ENCODE results near the gene CLDN4.
"Not testable (repeated sequence)": the region's sequence is repeated elsewhere in the genome, so short reads cannot be mapped to it uniquely, and the experiment has no call there.

CLDN4 gene

DNA sequence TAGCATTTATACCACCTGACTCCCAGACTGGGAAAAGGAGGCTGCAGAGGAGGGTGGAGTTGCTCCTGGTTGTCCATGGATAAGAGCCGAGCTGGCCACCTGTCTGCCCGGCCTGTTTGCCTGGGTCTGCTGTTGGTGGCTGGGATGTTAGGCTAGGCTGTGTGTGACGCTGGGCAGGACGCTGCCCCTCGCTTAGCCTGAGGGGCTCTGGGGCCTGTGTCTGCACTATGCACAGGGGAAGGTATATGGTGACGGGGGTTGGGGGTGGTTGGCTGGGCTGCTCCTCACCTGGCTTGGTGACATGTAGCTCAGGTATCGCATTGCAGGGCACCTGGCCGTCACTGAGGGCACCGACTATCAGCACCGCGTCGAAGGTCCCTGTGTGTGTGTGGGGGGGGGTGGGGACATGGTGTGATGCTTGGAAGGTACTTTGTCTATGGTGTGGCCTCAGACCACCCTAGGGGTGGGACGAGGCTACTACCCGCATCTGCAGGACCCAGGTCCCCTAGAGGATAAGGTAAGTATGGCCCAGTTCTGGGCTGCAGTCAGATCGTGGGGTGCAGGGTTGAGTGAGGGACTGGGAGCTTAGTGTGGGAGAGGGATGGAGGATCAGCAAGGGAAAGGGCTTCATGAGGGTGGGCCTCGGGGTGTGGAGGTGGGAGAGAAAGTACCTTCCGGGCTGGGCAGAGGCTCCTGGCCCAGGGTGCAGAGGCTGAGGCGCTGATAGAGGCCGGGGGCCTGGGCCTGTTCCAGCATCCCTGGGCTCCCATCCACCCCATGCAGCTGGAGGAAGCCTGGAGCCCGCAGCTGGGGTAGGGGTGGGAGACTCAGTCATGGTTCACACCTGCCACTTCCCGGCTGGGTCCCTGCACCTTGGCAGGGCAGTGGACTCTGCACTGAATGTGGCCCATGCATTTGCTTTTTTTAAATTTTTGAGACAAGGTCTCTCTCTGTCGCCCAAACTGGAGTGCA, 9.2 kb downstream of the CLDN4 start:
- Histone ChIP-seq H3K4me3 (no peak overlapping the region), H3K27ac (no peak overlapping the region)
- no peak for DNase-seq (ENCODE audit: low spot score)
- TF ChIP-seq, protein P1, sequence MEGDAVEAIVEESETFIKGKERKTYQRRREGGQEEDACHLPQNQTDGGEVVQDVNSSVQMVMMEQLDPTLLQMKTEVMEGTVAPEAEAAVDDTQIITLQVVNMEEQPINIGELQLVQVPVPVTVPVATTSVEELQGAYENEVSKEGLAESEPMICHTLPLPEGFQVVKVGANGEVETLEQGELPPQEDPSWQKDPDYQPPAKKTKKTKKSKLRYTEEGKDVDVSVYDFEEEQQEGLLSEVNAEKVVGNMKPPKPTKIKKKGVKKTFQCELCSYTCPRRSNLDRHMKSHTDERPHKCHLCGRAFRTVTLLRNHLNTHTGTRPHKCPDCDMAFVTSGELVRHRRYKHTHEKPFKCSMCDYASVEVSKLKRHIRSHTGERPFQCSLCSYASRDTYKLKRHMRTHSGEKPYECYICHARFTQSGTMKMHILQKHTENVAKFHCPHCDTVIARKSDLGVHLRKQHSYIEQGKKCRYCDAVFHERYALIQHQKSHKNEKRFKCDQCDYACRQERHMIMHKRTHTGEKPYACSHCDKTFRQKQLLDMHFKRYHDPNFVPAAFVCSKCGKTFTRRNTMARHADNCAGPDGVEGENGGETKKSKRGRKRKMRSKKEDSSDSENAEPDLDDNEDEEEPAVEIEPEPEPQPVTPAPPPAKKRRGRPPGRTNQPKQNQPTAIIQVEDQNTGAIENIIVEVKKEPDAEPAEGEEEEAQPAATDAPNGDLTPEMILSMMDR (IDR thresholded peaks at IDR 0.05): no peak

DNA sequence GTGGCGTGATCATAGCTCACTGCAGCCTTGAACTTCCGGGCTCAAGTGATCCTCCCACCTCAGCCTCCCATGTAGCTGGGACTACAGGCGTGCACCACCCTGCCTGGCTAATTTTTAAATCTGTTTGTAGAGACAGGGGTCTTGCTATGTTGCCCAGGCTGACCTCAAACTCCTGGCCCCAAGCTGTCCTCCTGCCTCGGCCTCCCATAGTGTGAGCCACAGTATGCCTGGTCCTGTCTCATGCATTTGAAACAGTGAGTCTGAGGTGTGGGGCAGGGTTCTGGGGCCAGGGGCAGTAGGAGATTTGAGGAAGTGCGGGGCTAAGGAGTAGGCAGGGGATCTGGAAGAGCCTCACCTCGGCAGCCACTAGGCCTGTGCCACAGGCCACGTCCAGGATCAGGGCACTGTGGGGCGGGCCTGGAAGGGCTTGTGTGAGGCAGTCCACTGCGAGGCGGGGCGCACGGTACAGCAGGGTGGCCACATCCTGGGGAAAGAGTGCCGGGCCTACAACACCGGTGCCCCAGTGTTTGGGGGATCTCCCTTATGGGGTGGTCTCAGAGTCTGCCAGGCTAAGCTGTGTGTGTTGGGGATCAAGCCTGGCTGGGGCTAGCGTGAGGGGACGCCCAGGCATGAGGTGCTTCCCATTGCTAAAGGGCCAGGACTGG, 10.1 kb downstream of the CLDN4 start:
- H3K27ac ChIP-seq: no peak overlapping the region
- DNase-seq (ENCODE audit: low spot score): no peak
- no peak overlapping the region for H3K4me3 ChIP-seq
- TF ChIP-seq, protein P1 (IDR thresholded peaks at IDR 0.05): no peak

DNA sequence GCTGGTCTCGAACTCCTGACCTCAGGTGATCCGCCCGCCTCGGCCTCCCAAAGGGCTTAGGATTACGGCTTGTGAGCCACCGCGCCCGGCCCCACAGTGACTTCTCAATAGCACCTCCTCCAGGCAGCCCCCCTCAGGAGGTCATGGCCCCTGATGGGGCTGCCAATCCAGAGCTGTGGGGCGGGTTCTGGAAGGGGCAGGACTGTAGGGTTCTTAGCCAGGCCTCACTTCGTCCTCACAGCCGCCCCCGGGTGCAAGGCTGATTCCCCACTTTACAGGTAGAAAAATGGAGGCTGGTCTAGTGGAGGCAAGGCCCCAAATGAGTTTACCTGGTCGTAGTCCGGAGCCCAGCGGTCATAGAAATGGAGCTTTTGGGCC, 10.9 kb downstream of the CLDN4 start:
- TF ChIP-seq, protein P1 (IDR thresholded peaks at IDR 0.05): no peak
- H3K27ac ChIP-seq: peak overlapping the region; percentile 61 to 78
- DNase-seq (ENCODE audit: low spot score): no peak
- peak overlapping the region; percentile 73 for H3K4me3 ChIP-seq

DNA sequence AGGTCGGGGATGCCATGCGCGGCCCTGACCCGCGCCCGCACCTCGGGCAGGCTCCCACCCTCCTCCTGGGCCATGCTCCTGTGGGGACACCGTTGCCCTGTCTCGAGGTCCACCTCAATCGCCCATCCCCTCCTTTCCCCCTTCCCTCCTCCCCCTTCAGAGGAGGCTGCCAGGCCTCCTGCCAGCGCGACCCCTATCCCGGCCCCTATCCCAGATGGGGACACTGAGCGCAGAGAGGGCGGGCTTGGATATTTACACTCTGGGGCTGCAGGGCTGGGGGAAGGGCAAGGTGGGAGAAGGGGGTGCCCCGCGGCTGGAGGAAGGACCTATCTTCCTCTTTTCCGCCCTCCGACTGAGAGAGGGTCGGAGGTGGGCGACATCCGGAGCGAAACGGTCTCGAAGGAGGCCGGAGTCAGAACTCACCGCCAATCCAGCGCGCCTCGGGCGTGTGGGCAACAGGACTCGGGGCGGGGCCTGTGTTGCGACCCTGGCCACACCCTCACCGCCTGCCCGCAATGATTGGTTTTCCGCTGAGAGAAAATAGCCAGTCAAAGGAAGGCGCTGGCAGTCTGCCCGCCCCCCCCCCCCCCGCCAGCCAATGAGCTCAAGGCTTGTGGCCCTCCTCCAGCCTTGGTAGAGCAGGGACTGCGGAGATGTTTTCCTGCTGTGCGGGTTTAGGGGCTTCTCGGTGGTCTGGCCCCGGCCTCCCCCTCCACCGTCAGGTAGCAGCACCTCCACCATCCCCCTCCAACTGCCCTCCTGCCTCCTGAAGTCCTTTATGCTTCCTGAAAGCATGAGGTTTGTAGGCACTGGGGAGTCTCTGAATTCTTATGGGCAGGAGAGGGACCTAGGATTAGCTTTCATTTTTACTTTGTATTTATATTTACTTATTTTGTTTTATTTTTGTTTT, 11.5 kb downstream of the CLDN4 start, which contains the start of gene METTL27:
METTL27 (minus strand) TSS at position 450 of the 910 bp plus-strand sequence; CDS start at position 74, 376 bp downstream.
- Histone ChIP-seq H3K4me3 (peak within 1 kb of the TSS; percentile 73), H3K27ac (peak within 1 kb of the TSS; percentile 61 to 78)
- TF ChIP-seq, protein P1 (IDR thresholded peaks at IDR 0.05): no peak
- DNase-seq (ENCODE audit: low spot score): peak; percentile 97

DNA sequence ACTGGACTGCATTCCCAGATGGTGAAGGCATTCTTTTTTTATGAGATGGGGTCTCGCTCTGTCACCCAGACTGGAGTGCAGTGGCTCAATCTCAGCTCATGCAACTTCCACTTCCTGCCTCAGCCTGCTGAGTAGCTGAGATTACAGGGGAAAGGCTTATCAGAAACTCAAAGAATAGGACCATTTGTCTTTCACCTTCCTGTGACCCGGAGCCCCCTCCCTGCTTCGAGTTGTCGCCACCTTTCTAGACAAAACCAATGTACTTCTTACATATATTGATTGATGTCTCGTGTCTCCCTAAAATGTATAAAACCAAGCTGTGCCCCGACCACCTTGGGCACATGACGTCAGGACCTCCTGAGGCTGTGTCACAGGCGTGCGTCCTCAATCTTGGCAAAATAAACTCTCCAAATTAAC, 13.3 kb downstream of the CLDN4 start:
- DNase-seq (ENCODE audit: low spot score): no peak
- Histone ChIP-seq H3K4me3 (no peak overlapping the region), H3K27ac (no peak overlapping the region)
- TF ChIP-seq, protein P1 (IDR thresholded peaks at IDR 0.05): no peak

DNA sequence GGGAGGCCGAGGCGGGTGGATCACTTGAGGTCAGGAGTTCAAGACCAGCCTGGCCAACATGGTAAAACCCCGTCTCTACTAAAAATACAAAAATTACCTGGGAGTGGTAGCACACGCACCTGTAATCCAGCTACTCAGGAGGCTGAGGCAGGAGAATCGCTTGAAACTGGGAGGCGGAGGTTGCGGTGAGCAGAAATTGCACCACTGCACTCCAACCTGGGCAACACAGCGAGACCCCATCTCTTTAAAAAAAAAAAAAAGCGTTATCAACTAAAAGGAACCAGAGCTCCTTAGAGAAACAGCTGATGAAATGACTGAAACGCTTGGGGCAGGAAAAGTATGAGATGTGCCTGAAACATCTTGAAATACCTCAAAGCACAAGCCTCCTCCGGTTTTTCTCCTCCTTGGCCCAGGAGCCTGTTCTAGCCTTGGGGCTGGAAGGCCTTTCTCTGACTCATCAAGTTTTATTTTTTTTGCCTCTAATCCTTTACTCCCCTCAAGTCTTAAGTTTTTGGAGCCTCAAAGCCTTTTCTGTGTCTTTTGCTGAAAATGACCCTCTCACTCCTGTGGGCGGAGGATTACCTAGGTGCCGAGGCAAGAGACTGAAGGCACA, 14.2 kb downstream of the CLDN4 start:
- DNase-seq (ENCODE audit: low spot score): no peak
- Histone ChIP-seq H3K4me3 (no peak overlapping the region), H3K27ac (no peak overlapping the region)
- TF ChIP-seq, protein P1 (IDR thresholded peaks at IDR 0.05): no peak

DNA sequence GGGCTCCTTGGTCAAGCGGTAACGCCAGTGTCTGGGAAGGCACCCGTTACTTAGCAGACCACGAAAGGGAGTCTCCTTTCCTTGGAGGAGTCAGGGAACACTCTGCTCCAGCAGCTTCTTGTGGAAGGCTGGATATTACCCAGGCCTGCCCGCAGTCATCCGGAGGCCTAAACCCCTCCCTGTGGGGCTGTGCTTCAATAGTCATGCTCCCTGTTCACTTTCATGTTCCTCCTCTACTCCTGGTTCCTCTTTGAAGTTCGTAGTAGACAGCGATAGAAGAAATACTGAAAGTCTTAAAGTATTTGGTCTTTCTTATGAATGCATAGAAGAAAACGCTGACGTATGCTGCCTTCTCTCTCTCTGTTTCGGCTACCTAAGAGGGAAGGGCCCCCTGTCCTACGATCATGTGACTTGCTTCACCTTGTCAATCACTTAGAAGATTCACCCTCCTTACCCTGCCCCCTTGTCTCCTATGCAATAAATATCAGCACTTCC, 15.0 kb downstream of the CLDN4 start:
- not testable (repeated sequence) for DNase-seq (ENCODE audit: low spot score); H3K4me3 ChIP-seq
- peak overlapping the region in 1 of 2 donors; percentile 59 for H3K27ac ChIP-seq

Data from coronary artery (tissue), 2 donors.